GM19372 (cell line): ENCODE measurements around the gene ORC2.
"Not testable (repeated sequence)": the region's sequence is repeated elsewhere in the genome, so short reads cannot be mapped to it uniquely, and the experiment has no call there.

ENCODE experiments used
- ATAC-seq: cut with Tn5 transposase; IDR thresholded peaks from one replicate; pipeline ENCODE4 v1.9.1; 2021; ENCODE audit warnings: mild to moderate bottlenecking, low read depth, moderate library complexity; ENCODE audit not compliant: unreplicated experiment

ORC2 gene

DNA sequence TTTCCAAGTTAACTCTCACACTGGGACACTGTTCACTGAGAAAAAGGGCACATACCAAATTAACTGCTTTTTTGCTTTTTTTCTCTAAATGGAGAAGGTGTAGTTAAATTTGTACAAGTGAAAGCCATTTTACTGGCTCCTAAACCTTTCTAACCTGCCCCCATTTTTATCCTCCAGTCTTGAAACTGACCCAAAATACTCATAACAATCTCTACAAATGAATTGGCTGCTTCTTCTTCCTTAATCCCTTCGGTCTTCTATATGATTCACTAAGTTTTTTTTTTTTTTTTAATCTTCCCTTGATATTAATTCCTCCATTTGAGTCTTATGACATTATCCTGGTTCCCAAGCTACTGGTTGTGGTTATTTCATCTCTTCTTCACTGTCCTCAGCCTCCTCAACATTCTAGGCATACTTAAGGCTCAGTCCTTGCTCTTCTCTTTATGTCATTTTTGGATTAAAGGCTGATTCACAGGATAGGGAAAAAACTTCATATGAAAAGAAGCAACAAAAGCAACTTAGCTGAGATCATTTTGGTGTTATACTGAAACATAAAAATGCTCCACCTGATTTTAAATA, 19.8 kb downstream of the ORC2 start:
- ATAC-seq: no peak

DNA sequence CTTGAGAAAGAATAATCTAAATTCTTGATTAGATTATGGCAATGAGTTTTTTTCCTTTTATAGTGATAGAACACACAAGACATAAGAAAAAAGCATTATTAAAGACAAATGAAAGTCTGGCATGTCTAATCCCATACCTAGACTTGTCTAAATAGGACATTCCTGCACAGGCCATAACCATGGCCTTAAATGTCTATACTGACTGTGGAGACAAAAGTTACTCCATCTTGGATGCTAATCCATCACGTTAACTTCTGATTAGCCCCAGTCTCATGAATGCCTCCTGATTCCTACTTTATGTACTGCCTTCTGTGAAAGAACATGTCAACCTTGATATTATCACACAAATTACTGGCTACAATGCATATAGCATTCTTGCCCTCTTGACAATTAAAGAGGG, 23.6 kb downstream of the ORC2 start:
- ATAC-seq: no peak

DNA sequence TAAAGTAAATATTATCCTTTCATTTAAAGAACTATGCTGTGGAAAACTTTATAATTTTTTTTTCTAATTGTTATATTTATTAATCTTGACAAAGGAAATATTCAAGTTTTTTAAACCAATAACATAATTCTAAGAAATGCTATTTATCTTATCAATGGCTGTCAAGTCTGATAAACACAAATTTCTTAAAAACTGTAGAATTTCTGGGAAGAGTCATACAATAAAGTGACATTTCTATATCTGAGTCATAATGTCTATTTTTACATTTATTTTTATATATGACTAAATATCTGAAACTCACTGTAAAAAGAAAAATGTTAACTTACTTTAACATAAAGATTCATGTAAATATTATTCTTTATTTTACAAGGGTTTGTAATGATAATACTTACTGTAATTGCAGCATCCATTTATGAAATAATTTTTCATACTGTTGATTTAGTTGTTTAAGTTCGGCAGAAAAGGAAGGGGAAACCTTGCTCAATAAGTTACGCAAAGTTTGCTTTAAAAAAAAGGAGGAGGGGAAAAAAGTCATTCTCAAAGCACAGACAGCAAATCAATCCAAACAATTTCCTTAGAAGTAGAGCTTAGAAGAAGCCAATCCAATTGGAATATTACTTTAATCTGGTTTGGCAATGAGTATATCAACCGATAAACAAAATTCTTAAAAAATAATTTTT, 32.4 kb downstream of the ORC2 start:
- ATAC-seq: no peak

DNA sequence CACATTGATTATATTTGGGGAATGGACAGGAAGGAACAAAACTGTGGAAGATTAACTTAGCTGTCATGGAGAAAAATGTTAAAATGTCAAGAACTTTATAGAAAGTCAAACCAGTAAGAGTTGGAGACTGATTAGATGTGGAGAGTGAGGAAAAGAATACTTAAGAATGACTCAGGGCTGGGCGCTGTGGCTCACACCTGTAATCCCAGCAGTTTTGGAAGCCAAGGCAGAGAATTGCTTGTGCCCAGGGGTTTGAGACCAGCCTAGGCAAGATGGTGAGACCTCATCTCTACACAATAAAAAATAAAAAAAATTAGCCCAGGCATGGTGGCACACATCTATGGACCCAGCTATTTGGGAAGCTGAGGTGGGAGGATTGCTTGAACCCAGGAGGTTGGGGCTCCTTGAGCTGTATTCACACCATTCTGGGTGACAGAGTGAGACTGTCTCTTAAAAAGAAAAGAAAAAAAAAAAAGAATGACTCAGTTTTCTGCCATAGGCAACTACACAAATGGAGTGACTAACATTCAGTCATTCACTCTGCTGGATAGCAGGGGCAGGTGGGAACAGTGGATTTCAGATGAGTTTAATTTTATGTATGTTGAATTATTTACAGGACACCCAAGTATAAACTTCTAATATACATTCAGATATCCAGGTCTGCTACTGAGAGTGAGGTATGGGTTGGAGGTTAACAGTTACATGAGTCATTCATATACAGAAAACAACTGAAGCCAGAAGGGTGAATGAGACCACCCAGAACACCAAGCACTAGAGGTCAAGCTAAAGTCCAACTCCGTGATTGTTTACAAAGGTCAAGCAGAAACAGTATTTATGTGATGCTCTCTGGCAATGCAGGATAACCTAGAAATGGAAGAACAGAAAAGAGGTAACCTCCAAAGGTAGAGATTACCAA, 33.9 kb downstream of the ORC2 start:
- no peak for ATAC-seq

DNA sequence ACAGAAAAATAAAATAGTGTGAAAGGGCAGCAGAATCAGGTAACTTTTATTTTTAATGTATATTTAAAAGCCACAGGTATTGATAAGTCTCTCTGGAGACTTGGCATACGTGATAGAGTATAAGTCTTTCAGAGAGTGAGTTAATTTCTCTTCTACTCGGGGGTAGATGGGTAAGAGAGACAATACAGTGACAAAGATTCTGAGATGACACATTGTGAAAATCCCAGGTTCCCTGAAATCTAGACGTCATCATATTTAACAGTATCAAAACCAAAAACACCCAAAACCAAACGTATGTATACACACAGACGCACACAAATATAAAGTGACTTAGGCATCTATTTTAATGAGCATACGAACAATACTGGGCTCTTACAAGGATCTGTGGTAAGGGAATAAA, 41.0 kb downstream of the ORC2 start:
- no peak for ATAC-seq

DNA sequence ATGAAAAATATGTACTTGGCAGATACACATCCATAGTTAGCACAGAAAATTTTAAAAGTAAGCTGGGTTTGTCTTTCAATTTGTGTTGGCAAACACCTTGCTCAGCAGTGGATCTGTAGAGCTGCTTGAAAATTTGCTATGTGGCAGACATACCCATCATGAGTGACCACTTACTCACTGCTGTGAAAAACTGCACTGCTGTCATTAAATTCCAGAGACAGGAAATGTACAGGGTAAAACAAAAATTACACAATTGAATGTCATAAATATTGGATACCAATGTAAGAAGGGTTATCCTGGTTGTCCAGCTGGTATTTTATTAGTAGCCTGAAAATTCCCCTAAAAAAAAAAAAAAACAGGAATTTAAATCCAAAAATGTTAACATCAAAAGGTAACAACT, 49.8 kb downstream of the ORC2 start:
- ATAC-seq: no peak

DNA sequence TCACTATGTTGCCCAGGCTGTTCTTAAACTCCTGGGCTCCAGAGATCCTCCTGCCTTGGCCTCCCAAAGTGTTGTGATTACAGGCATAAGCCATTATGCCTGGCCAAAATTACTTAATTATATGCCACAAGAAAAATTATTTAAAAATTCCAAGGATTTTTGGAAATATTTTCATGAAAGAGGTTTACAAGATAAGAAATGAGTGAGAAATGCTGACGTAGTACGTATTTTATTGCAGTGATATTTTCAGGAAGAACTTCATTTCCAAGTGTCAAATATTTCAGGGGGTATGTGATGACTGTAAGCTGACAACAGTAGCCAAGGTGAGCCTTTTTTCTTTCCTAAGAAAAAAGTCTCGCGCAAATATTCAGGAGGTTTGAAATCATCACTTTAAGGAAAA, 53.5 kb downstream of the ORC2 start:
- ATAC-seq: no peak

DNA sequence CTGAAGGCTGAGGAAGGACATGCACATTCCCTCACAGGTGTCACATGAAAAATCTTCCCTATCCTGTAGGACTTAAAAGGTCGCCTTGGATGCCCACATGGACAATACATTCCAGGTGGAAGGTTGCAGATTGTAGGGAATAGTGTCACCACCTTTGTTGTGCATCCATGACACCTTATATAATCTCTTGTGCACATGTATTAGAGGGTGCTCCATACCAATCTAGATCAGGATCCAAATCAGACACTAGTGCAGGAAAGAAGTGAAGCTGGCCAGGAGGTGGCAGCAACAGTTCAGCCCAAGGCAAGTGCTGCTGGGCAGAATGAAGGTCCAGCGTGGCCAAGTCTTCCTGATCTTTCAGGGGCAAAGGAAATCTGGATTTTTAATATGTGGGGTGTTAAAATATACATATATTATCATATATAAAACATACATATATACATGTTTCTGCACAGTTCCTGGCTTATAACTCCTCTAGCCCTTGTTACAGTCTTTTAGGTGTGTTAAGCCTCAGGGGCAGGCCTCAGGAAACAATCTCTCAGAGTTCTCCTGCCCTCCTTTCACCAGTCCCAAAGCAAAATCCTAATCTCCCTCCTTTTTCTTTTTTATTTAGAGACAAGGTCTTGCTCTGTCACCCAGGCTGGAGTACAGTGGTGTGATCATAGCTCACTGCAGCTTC, 57.7 kb downstream of the ORC2 start:
- ATAC-seq: no peak

DNA sequence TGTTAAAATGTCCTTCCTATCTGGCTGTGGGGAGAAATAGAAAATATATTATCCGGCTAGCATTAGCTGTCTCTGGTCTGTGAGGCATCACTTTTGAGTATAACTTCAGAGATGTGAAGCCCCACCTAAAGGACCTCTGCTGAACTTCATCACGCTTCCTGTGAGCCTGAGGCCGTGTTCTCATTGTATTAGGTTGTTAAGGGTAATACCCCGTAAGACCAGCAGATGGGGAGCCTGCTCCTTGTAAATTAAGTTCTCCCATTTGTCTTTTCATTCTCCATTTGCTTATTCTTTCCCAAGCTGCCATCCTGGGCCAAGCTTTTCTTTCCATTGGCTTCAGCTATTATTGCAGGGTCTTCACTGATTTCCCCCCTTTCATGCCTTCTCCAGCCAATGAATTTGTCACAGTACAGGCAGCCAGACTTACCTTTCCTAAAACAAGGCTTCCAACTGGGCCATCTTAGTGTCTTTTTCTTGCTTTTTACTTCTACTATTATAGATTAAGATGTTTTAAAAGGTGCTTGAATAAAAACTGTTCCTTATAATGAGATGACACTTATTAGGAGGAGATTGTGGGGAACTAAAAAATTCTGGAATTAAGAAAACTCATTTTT, 61.9 kb downstream of the ORC2 start:
- ATAC-seq: peak; percentile 97

DNA sequence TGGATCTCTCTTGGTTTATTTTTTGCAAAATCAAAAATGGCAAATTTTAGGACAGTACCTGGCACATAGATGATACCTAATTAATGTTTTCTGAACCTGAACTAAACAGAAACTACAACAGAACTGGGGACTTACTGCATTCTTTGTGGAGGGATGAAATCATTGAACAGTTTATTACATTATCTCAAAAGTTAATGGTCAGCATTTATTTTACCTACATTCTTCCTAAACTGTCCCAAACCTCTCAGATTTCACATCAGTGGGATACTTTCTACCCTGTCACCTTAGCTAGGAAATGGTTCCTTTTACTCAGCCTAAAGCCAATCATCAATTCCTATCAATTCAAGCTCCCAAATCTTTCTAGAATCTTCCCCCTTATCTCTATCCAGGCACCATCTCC, 64.0 kb downstream of the ORC2 start:
- ATAC-seq: no peak

DNA sequence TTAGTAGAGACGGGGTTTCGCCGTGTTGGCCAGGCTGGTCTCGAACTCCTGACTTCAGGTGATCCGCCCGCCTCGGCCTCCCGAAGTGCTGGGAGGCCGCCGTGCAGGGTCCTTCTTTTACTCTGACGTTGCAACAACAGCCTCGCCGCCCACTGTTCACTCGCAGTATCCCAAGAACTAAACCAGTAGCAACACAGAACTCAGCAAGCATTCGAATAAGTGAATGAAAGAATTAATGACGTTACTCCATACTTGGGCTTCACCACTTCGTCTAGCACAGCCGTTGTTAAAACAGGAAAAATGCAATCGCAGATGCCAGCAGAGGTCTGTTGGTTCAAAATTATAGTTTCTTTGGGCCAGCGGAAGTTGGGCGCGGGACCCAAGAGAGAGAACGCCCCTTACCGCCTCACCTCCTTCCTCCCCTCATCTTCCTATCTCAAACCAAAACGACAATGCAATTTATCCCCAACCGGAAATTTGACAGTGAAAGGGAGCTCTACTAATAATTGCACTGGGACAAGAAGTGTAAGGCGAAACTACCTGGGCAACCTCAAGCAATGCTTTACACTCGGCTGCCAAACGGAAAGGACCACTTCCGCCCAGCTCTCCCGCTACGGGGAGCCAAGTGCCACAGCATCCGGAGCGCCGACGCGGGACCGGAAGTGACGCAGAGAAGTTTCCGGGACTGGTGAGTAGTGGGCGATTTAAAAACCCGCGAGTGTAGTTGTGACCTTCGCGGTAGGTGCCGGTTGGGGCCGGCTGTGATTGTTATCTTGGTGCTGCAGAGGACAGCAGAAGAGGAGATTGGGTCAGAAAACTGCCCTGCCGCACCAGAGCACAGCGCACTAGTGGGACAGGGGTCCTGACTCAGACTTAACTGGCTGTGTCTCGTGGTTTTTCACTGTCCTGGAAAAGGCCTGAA, 74.5 kb downstream of the ORC2 start, which contains the start of the genes NIF3L1 and PPIL3:
Gene NIF3L1 (plus strand): TSS at position 668 of the 922 bp plus-strand sequence. CDS start 2,573 bp downstream, outside the sequence.
Gene PPIL3 (minus strand): TSS at position 374 of the 922 bp plus-strand sequence. CDS start 1,462 bp downstream, outside the sequence.
- ATAC-seq: peak; percentile 89

DNA sequence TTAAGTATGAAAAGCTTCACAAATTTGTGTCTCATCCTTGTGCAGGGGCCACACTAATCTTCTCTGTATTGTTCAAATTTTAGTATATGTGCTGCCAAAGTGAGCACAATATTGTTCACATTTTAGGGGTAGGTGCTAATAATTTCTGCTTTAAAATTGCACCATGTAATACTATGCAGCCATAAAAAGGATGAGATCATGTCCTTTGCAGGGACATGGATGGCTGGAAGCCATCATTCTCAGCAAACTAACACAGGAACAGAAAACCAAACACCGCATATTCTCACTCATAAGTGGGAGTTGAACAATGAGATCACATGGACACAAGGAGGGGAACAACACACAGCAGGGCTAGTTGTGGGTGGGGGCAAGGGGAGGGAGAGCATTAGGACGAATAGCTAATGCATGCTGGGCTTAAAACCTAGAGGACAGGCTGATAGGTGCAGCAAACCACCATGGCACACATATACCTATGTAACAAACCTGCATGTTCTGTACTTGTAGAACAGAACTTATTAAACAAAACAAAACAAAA, 81.7 kb downstream of the ORC2 start:
- ATAC-seq: not testable (repeated sequence)

DNA sequence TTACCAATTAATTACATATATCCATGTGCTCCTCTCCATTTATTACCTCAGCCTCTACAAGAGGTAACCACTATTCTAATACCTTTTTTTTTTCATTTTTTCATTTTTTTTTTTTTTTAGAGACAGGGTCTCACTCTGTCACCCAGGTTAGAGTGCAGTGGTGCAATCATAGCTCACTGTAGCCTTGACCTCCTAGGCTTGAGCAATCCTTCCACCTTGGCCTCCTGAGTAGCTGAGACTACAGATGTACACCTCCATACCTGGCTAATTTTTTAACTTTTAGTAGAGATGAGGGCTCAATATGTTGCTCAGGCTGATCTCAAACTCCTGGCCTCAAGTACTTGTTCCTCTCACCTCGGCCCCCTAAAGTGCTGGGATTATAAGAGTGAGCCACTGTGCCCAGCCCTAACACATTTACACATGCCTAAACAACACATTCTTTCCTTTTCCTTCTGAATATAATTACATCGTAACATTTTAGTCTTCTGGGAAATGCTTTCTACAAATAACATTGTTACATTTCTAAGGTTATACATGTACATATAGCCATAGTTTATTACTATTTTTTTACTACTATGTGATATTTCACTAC, 85.1 kb downstream of the ORC2 start:
- ATAC-seq: no peak

DNA sequence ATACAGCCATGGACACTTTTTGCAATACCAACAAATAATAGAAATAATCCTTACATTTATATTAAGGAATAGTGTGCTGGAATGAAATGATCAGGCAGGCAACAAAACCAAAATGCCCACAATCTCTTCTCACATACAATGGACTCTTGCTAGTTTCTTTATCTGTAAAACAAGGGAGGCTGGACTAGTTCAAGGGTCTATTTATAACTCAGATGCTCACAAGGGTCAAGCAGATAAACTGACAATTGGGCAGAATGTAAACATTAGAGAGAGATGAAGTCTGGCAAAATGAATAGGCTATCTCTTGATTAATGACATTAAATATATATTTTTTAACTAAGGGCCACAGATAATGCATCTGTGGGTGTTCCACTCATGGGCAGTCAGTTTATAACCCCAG, 86.0 kb downstream of the ORC2 start:
- ATAC-seq: no peak

DNA sequence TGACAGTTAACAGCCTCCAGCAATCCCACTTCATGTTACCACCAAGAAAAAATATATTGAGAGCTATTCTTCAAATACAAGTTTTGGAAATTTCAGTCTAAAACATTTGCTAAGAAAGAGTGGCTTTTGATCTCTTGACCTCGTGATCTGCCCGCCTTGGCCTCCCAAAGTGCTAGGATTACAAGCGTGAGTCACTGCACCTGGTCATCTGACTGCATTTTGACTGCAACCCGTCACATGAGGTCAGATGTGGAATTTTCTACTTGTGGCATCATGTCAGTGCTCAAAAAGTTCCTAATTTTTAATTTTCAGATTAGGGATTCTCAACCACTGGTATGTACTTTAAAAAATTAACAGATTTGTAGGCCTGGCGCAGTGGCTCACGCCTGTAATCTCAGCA, 89.9 kb downstream of the ORC2 start:
- no peak for ATAC-seq

DNA sequence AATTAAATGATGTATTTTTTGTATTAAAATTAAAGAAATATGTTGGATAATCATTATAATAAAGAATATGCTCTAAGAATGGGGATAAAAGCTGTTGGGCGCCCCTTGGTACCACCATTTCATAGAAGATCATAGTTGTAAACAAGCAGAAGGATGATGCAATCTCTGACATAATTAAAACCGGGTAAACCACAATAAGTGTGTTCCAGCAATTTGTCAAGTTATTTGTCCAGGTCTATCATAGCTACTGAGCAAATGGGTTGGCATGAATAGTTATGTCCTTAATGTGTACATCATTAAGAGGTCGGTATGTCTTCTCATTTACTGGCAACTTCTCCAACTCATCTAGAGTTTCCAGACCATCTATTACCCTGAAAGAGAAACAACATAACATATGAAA, 92.3 kb downstream of the ORC2 start:
- ATAC-seq: no peak

DNA sequence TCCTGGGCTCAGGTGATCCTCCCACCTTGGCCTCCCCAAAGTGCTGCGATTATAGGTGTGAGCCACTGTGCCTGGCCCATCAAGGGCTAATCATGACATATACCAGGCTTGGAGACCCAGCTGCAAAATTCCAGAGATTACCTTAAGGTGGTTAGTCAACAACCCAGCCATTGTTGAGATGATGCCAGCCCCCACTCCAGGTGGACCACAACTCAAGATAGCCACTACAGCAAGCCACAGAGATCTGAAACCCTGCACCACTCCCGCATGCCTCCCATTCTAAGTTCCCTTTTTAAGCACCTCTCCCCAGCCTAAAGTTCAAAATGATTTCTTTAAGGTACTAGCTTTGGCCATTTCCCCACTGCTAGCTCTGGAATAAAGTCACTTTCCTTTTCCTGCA, 94.4 kb downstream of the ORC2 start:
- ATAC-seq: no peak

DNA sequence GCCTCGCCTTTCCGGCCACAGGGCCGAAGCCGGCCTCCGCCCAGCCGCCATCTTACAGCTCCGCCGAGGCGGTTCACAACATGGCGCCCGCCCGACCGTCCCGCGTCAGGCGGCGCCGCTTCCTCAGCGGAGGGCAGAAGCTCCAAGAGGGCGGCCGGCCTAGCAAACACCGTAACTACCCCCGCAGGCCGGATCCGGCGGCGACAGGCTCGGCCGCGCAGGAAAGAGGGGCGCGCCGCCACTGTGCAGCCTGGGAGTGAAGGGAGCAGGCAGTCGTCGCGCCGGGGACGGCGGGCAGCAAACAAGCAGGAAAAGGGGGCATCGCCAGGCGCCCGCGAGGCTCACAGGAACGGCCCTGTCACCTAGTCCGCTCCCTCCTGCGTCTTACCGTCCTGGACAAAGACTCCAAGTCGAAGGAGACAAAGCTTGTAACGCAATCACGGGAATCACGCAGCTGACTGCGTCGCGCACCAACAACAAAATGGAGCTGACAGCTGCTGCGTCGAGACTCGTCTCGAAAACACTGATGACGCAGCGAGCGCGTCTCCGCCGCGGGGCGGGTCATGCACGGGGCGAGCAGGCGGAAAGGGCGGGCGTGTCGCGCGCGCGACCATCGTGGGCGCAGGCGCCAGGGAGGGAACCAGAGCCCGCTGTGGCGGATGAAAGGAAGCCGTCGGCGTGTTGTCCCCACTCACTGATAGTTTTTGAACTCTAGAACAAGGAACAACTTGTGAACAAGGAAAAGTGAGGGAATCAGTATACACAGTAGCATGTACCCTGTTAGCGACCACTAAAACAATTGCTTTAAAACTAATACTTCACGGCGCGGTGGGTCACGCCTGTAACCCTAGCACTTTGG, 99.1 kb downstream of the ORC2 start, which contains the start of gene CLK1:
Gene CLK1 (minus strand): TSS at position 483 of the 859 bp plus-strand sequence. CDS start 2,796 bp downstream, outside the sequence.
- ATAC-seq: peak; percentile 80
